OCI-LY3 (cell line): Measurements from ENCODE around the gene TSPAN5.
A peak's percentile ranks its signal among the peaks of the same experiment; 100 is the strongest.

ENCODE experiments used
- H2AFZ ChIP-seq: fragments of 200-600, 300-600 bp; shearing (Covaris generic); 2 replicates; pipeline ENCODE4 v1.6.0; 2014; ENCODE audit warnings: antibody characterized with exemption, low read depth, low read length
- H3K27ac ChIP-seq: fragments of 200-600, 300-600 bp; sonication (generic); 2 replicates; pipeline ENCODE4 v1.5.1; 2014; ENCODE audit warnings: mild to moderate bottlenecking, low read length, moderate library complexity, mixed read lengths
- H3K27me3 ChIP-seq: fragments of 200-600, 300-600 bp; sonication (generic); 2 replicates; pipeline ENCODE4 v1.6.1; 2014; ENCODE audit warnings: low read depth, low read length, mixed read lengths
- H3K36me3 ChIP-seq: fragments of 200-600, 300-600 bp; sonication (generic); replicated peaks from 2 replicates; pipeline ENCODE3; 2014; ENCODE audit warnings: low read depth, low read length, mixed read lengths
- H3K4me1 ChIP-seq: fragments of 300-600, 200-600 bp; sonication (generic); 2 replicates; pipeline ENCODE4 v1.6.1; 2014; ENCODE audit warnings: low read length, mixed read lengths
- H3K4me2 ChIP-seq: fragments of 200-600, 300-600 bp; sonication (generic); 2 replicates; pipeline ENCODE4 v1.6.1; 2014; ENCODE audit warnings: low read length, mixed read lengths
- H3K4me3 ChIP-seq: fragments of 300-600, 200-600 bp; sonication (generic); 2 replicates; pipeline ENCODE4 v1.5.1; 2014; ENCODE audit warnings: antibody characterized with exemption, mild to moderate bottlenecking, low read length, moderate library complexity
- H3K79me2 ChIP-seq: fragments of 300-600, 200-600 bp; shearing (Covaris generic); 2 replicates; pipeline ENCODE4 v1.6.1; 2014; ENCODE audit warnings: mild to moderate bottlenecking, low read length, mixed read lengths
- H3K9ac ChIP-seq: fragments of 300-600, 200-600 bp; shearing (Covaris generic); 2 replicates; pipeline ENCODE4 v1.6.0; 2014; ENCODE audit warnings: mild to moderate bottlenecking, low read length, moderate library complexity
- H3K9me3 ChIP-seq: fragments of 200-600, 300-600 bp; shearing (Covaris generic); 2 replicates; pipeline ENCODE4 v1.6.1; 2014; ENCODE audit warnings: low read length, mixed read lengths; ENCODE audit not compliant: insufficient read depth
- H4K20me1 ChIP-seq: fragments of 200-600, 300-600 bp; sonication (generic); 2 replicates; pipeline ENCODE4 v1.6.1; 2016; ENCODE audit warnings: low read length, mixed read lengths; ENCODE audit not compliant: insufficient read depth
- CTCF ChIP-seq: fragments of 200-600, 300-600 bp; sonication (generic); IDR thresholded peaks from 2 replicates; pipeline ENCODE4 v1.5.1; 2014; ENCODE audit warnings: antibody characterized with exemption, low read length, low read depth
- EZH2phosphoT487 ChIP-seq: fragments of 200-600 bp; shearing (Covaris generic); IDR thresholded peaks from 2 replicates; pipeline ENCODE4 v1.6.1; 2018; ENCODE audit warnings: antibody characterized with exemption, mixed run types, low read depth

The TSPAN5 gene

DNA sequence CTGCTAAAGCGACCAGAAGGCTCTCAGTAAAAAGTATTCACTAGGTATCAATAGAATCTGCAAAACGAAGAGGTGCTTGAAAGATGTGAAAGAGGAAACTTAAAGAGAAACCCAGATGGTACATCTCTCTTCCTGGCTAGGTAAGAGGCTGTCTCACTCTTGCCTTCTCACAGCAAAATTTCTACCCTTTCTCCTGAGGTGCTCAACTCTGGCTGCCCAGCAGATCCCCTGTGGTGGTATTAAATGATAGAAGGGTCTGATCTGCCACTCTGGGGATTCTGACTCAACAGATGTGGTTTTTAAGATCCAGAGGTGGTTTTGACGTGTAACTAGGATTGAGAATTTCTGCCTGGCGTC is 14.9 kb upstream of the TSPAN5 start:
- Histone ChIP-seq H4K20me1 (no peaks in the 10 kb centered on the region), H2AFZ (peak overlapping the region; percentile 68), H3K36me3 (no peaks in the 10 kb centered on the region), H3K9me3 (no peaks in the 10 kb centered on the region), H3K9ac (peak overlapping the region; percentile 18; the same call in 1 of the 2 replicates), H3K4me2 (peak overlapping the region; percentile 65), H3K4me1 (peaks cover 11% of the 10 kb centered on the region), H3K27ac (no peak overlapping the region), H3K27me3 (no peaks in the 10 kb centered on the region), H3K79me2 (no peaks in the 10 kb centered on the region), H3K4me3 (peak overlapping the region; percentile 39)
- no peak for TF ChIP-seq EZH2phosphoT487
- TF ChIP-seq CTCF = no peak

DNA sequence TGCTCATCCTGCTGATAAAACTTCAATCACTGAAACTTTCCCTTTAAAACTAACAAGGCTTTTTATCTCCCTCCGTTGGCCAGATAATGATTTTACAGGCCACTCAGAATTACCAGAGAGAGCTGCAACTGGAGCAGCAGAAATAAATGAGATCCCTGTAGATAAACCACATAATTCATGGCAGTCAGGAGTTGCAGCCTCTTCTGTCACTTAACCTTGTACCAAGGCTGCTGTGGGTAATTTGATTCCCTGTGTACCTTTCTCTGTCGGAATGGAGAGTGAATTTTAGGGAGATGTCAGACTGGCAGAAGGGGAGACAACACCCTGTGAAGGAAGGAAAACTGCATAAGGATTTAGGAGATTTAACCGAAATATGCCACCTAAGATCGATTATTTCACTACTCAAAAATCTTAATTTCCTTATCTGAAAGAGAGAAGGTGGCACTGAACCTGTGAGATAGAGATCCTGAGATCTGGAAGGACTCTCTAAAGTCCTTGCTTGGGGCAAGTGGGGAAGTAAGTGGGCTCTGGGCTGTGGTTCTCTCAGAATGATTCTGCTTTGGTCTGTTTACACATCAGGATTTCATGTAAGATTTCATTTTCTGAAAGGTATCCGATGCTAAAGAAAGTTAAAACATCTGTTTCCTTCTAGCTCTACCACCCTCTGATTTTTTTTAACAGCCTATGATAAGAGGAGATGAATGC is 14.3 kb upstream of the TSPAN5 start:
- TF ChIP-seq EZH2phosphoT487 (no peak), CTCF (no peak; the same call in 1 of the 2 replicates)
- Histone ChIP-seq H3K79me2 (no peaks in the 10 kb centered on the region), H2AFZ (peak overlapping the region; percentile 68), H3K36me3 (no peaks in the 10 kb centered on the region), H3K4me3 (peak overlapping the region; percentile 39), H3K27ac (no peak overlapping the region), H3K9me3 (no peaks in the 10 kb centered on the region), H3K9ac (peak overlapping the region; percentile 18), H4K20me1 (no peaks in the 10 kb centered on the region), H3K4me1 (peaks cover 11% of the 10 kb centered on the region), H3K27me3 (no peaks in the 10 kb centered on the region), H3K4me2 (peak overlapping the region; percentile 65)

- TF ChIP-seq CTCF (no peak), EZH2phosphoT487 (no peak)
These were observed 12.7 kb upstream of the TSPAN5 start for GRCh38 chr4:98671131-98671530.

GRCh38 chr4:98670186-98670585 is 11.8 kb upstream of the TSPAN5 start:
- H3K9me3 ChIP-seq = peaks cover 10% of the 10 kb centered on the region; the same call in 1 of the 2 replicates
- no peaks in the 10 kb centered on the region for H3K27me3 ChIP-seq
- no peak overlapping the region for H3K27ac ChIP-seq
- peaks cover 11% of the 10 kb centered on the region for H3K4me1 ChIP-seq
- H3K9ac ChIP-seq = no peak overlapping the region
- no peaks in the 10 kb centered on the region for H3K79me2 ChIP-seq
- TF ChIP-seq EZH2phosphoT487 (no peak), CTCF (no peak)
- H2AFZ ChIP-seq = no peak overlapping the region
- peaks cover 5% of the 10 kb centered on the region for H3K36me3 ChIP-seq
- no peaks in the 10 kb centered on the region for H4K20me1 ChIP-seq
- no peak overlapping the region for H3K4me3 ChIP-seq
- H3K4me2 ChIP-seq = no peak overlapping the region

More at GRCh38 chr4:98671131-98671530, 12.7 kb upstream of the TSPAN5 start:
- H3K79me2 ChIP-seq = no peaks in the 10 kb centered on the region
- H3K36me3 ChIP-seq = no peaks in the 10 kb centered on the region
- H3K4me3 ChIP-seq = no peak overlapping the region
- no peaks in the 10 kb centered on the region for H4K20me1 ChIP-seq
- H2AFZ ChIP-seq = no peak overlapping the region
- no peaks in the 10 kb centered on the region for H3K27me3 ChIP-seq
- H3K4me2 ChIP-seq = no peak overlapping the region
- H3K27ac ChIP-seq = no peak overlapping the region
- peaks cover 11% of the 10 kb centered on the region for H3K4me1 ChIP-seq
- H3K9ac ChIP-seq = no peak overlapping the region
- H3K9me3 ChIP-seq = 0 out of 2 replicates have a peak, but pooled peaks cover 1% of the 10 kb centered on the region
